Stomach (tissue), 9 donors: ENCODE measurements around the gene NPAS3. TPM values are rescaled to one million over a fixed set of nuclear protein-coding genes. Genes with fewer than 3 reads are reported as not detected.

Experiments used
- DNase-seq, 2 donors: peaks; one replicate each; pipeline versions ENCODE4 v3.0.0 to v3.0.0-alpha.2; 2013 to 2019
- H3K27ac ChIP-seq, 5 donors: fragments of 200-600 bp in 4 of 5; sonication (generic) in 4 of 5; one replicate each; pipeline ENCODE4 v1.5.1; 2013 to 2019; ENCODE audit warnings: mild to moderate bottlenecking in 1 of 5, moderate library complexity in 1 of 5
- H3K27me3 ChIP-seq, 3 donors: fragments of 200-600 bp; sonication (generic); one replicate each; pipeline ENCODE4 v1.5.1; 2017 to 2019; ENCODE audit warnings: mixed run types in 1 of 3
- H3K36me3 ChIP-seq, 4 donors: fragments of 200-600 bp; sonication (generic); 1 replicate in 3 of 4; 2 replicates in 1 of 4; pipeline ENCODE4 v1.5.1; 2016 to 2019
- H3K4me1 ChIP-seq, 4 donors: fragments of 200-600 bp; sonication (generic); one replicate each; pipeline ENCODE4 v1.5.1; 2016 to 2019
- H3K4me3 ChIP-seq, 4 donors: fragments of 200-600 bp; sonication (generic) in 3 of 4; one replicate each; pipeline ENCODE4 v1.5.1; 2016 to 2019; ENCODE audit warnings: mild to moderate bottlenecking in 1 of 4
- H3K9me3 ChIP-seq, 4 donors: fragments of 200-600 bp; sonication (generic); one replicate each; pipeline ENCODE4 v1.5.1; 2016 to 2019
- EP300 ChIP-seq: sonication (generic); formaldehyde crosslinking; IDR thresholded peaks from one replicate; pipeline ENCODE4 v1.6.1; 2017; ENCODE audit warnings: antibody characterized with exemption
- POLR2A ChIP-seq, 4 donors: fragments of 450-650 bp; IDR thresholded peaks; one replicate each; pipeline ENCODE4 v1.6.1; 2016; ENCODE audit warnings: antibody characterized with exemption in 4 of 4, control low read depth in 2 of 4, mild to moderate bottlenecking in 1 of 4, moderate library complexity in 1 of 4
- POLR2AphosphoS5 ChIP-seq, 3 donors: sonication (generic); formaldehyde crosslinking; IDR thresholded peaks; one replicate each; pipeline ENCODE4 v1.6.1; 2016; ENCODE audit warnings: antibody characterized with exemption in 3 of 3
- WGBS, 5 donors: extraction: QIAGEN DNeasy Blood & Tissue Kit in 3 of 5; methylation state at CpG; one replicate each; pipeline versions ENCODE4 v1.1.5 to v1.1.7; 2013 to 2018; 5-methylcytosine and 5-hydroxymethylcytosine counted together
- intact Hi-C: fragments of 100-400 bp; cut with DNase I; formaldehyde crosslinking; loops from one replicate; pipeline ENCODE4 v1.15.1; 2023; ENCODE audit warnings: low total_unique reads
- polyA plus RNA-seq, 3 donors: library from polyadenylated mRNA; stranded (reverse); fragments of 200-250 nt; gene quantifications; one replicate each; pipeline ENCODE4 v1.2.3, GENCODE V29; 2013
- total RNA-seq, 5 donors: library from RNA; depleted of rRNA; stranded (reverse); fragments of >200 nt; gene quantifications; one replicate each; pipeline versions ENCODE4 v1.1.0 to v1.2.3, GENCODE V29; 2014 to 2016
- TF ChIP-seq, protein P1 (sequence below), 7 experiments: fragments of 450-650 bp in 4 of 7; fragments of 200-600 bp in 3 of 7; sonication (generic) in 3 of 7; IDR thresholded peaks; one replicate each; pipeline ENCODE4 v1.5.1; 2016 to 2019; ENCODE audit warnings: antibody characterized with exemption in 7 of 7, control low read depth in 2 of 7, mild to moderate bottlenecking in 1 of 7
- donor health status: healthy with polysubstance abuse.
- donor health status: Bipolar disorder and iron deficiency.
- donor health status: healthy.

NPAS3 gene
- total and polyA plus RNA-seq, 8 donors: under 0.01 to 7.9 (median 0.76) TPM; not detected in 1

DNA sequence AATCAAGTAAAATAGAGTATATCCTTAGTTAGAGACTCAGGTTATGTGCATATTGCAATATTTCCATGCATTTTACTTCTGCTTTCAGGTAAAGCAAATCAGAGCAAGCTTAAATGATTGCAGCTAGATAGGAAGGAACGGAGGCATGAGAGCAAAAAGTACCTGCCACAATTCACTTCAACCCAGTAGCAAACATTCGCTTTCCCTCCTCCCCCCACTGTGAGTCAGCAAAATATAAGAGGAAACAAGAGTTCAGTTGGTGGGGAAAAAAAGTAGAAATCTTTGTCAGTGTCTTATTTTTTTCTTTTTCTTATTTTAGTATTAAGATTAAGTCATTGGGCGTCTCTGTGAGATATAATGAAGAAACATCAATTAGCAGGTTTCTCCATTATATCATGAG lies 475.4 kb downstream of the NPAS3 start:
- no peaks in the 10 kb centered on the region for H3K27me3 ChIP-seq
- 51 to 62% (median 57%) methylated on average over 3 of the region's 3 CpGs for WGBS, 5 donors
- intact Hi-C loops: no loop called here

DNA sequence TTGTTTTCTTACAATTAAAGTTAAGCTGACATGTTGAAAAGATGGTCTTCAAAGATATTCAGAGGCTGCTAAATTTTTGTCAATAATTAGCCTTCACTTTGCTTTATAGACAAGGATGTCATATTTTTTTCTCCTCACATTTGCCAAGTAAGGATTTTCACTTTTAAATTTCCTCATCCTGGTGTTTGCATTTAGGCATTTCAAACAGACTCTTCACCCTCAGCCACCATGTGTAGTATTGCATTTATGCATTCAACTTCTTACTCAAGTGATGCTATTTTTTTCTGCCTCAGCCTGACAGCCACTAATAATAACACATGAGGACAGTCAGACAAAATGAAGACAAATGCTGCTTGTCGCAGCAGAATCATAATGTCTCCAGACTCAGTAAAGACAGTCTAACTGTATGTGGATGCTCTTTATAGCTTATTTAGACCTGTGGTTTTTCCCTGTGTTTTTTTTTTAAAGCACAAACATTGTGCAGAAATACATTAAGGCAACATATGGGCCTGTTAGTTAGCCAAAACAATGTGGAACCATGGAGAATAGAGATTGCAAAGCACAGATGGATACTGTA lies 481.5 kb downstream of the NPAS3 start:
- Histone ChIP-seq H3K4me1 (no peaks in the 10 kb centered on the region), H3K36me3 (no peaks in the 10 kb centered on the region), H3K4me3 (no peak overlapping the region), H3K9me3 (no peaks in the 10 kb centered on the region), H3K27ac (no peak overlapping the region), H3K27me3 (no peaks in the 10 kb centered on the region)
- TF ChIP-seq POLR2A (IDR thresholded peaks at IDR 0.05): no peak
- TF ChIP-seq, protein P1, sequence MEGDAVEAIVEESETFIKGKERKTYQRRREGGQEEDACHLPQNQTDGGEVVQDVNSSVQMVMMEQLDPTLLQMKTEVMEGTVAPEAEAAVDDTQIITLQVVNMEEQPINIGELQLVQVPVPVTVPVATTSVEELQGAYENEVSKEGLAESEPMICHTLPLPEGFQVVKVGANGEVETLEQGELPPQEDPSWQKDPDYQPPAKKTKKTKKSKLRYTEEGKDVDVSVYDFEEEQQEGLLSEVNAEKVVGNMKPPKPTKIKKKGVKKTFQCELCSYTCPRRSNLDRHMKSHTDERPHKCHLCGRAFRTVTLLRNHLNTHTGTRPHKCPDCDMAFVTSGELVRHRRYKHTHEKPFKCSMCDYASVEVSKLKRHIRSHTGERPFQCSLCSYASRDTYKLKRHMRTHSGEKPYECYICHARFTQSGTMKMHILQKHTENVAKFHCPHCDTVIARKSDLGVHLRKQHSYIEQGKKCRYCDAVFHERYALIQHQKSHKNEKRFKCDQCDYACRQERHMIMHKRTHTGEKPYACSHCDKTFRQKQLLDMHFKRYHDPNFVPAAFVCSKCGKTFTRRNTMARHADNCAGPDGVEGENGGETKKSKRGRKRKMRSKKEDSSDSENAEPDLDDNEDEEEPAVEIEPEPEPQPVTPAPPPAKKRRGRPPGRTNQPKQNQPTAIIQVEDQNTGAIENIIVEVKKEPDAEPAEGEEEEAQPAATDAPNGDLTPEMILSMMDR (IDR thresholded peaks at IDR 0.05): no peak
- no peak for TF ChIP-seq EP300
- TF ChIP-seq POLR2AphosphoS5 (IDR thresholded peaks at IDR 0.05): no peak
- intact Hi-C loops: no loop called here
- WGBS, 5 donors: 88 to 93% (median 90%) methylated on average over 1 of the region's 1 CpG
- no peak for DNase-seq

More for the DNA sequence above, 475.4 kb downstream of the NPAS3 start:
- Histone ChIP-seq H3K9me3 (no peaks in the 10 kb centered on the region), H3K36me3 (no peaks in the 10 kb centered on the region), H3K27ac (no peak overlapping the region), H3K4me3 (no peak overlapping the region), H3K4me1 (no peaks in the 10 kb centered on the region)
- DNase-seq: no peak
- no peak for TF ChIP-seq POLR2AphosphoS5 (IDR thresholded peaks at IDR 0.05)
- TF ChIP-seq, protein P1 (IDR thresholded peaks at IDR 0.05): no peak
- no peak for TF ChIP-seq POLR2A (IDR thresholded peaks at IDR 0.05)
- TF ChIP-seq EP300: no peak

DNA sequence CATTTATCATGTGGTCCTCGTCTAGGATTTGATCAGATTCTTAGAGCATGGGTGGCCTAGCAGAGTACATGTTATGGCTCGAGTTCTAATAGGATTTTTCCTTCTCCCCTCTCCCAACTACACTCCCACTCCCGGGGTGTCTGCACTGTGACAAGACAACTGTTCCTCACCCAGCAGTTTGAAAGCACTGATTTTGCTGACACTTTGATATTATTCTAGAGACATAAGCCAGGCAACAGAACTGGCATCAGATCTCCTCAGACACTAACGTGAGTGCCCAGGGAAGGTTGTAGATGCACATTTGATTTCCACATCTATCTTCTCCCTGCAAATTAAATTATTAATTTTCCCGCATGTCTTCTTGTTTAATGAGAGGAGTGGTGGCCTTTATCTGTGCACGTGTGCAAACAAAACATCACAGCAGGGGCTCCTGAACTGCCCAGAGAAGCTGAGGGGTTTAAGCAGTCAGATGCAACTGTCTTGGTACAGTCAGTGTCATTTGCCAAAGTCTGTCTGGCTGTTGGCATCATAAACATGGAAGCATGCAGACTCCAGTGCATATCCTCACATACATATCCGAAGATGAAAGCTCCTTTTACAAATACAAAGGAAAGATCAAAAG lies 491.8 kb downstream of the NPAS3 start:
- WGBS, 5 donors: 63 to 74% (median 70%) methylated on average over 7 of the region's 7 CpGs
- no peaks in the 10 kb centered on the region for H3K9me3 ChIP-seq
- no peak overlapping the region for H3K4me3 ChIP-seq
- no peaks in the 10 kb centered on the region for H3K36me3 ChIP-seq
- no peaks in the 10 kb centered on the region for H3K4me1 ChIP-seq
- DNase-seq: no peak
- TF ChIP-seq, protein P1 (IDR thresholded peaks at IDR 0.05): no peak
- TF ChIP-seq POLR2A (IDR thresholded peaks at IDR 0.05) (no peak), POLR2AphosphoS5 (IDR thresholded peaks at IDR 0.05) (no peak), EP300 (no peak)
- no peak overlapping the region for H3K27ac ChIP-seq
- H3K27me3 ChIP-seq: no peaks in the 10 kb centered on the region
- intact Hi-C loops: no loop called here

DNA sequence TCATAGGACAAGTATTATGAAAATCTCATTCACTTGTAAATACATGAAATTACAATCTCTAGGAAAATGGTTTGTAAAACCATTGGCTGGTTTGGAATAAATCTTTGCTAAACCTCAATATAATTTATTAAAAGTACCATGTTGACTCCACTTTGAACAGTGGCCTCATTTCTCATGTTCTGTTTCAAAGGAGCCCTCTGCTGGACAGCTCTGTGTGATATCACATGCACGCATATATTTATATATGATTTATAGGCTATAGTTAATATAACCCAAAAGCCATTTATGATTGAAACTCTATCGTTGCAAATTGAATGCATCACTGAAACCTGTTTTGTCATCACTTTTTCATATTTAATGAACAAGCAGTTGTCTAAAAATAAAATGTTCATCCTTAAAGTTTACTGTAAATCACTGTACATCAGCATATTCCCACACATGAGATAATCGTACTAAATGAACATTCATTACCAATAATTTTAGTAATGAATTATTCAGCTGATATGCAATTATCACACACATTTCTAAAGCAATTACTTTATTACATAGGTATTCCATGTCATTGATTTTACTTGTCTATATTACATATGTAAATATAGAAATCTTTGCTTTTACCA lies 493.8 kb downstream of the NPAS3 start:
- no peaks in the 10 kb centered on the region for H3K36me3 ChIP-seq
- no peak overlapping the region for H3K4me3 ChIP-seq
- no peaks in the 10 kb centered on the region for H3K4me1 ChIP-seq
- 36 to 46% (median 42%) methylated on average over 3 of the region's 3 CpGs for WGBS, 5 donors
- DNase-seq: peak in 1 of 2 donors; percentile 73
- H3K27me3 ChIP-seq: no peaks in the 10 kb centered on the region
- TF ChIP-seq, protein P1 (IDR thresholded peaks at IDR 0.05): peak in 5 of 7 experiments; percentile 17 to 34 (median 23)
- TF ChIP-seq POLR2A (IDR thresholded peaks at IDR 0.05): no peak
- no peak overlapping the region for H3K27ac ChIP-seq
- H3K9me3 ChIP-seq: no peaks in the 10 kb centered on the region
- intact Hi-C loops: no loop called here
